ENCODE measurements around the gene KRTCAP3. TPM values are rescaled to one million over a fixed set of nuclear protein-coding genes. Genes with fewer than 3 reads are reported as not detected.

The KRTCAP3 gene
- total RNA-seq, 1 donor from 2014 or later = 7.1 TPM

- DNase-seq (ENCODE audit: low spot score) (no peak), ATAC-seq (no peak)
Measured at GRCh38 chr2:27435628-27436027, 6.6 kb upstream of the KRTCAP3 start.

- ATAC-seq (no peak), DNase-seq (ENCODE audit: low spot score) (no peak)
Measured at GRCh38 chr2:27441226-27441926, 805 bp upstream of the KRTCAP3 start.

GRCh38 chr2:27442920-27443282 lies 720 bp downstream of the KRTCAP3 start:
- ATAC-seq (peak; percentile 5), DNase-seq (ENCODE audit: low spot score) (no peak)

GRCh38 chr2:27445155-27445554 lies 3.0 kb downstream of the KRTCAP3 start:
- ATAC-seq (no peak), DNase-seq (ENCODE audit: low spot score) (no peak)

GRCh38 chr2:27445615-27446014 lies 3.4 kb downstream of the KRTCAP3 start:
- ATAC-seq = no peak
- DNase-seq (ENCODE audit: low spot score) = no peak

- DNase-seq (ENCODE audit: low spot score) (peak; percentile 61), ATAC-seq (peak; percentile 65)
Measured at GRCh38 chr2:27446057-27446456, 3.9 kb downstream of the KRTCAP3 start.

GRCh38 chr2:27448381-27448780 lies 6.2 kb downstream of the KRTCAP3 start:
- no peak for ATAC-seq
- DNase-seq (ENCODE audit: low spot score) = no peak

- DNase-seq (ENCODE audit: low spot score) = no peak
- no peak for ATAC-seq
Measured at GRCh38 chr2:27451095-27451494, 8.9 kb downstream of the KRTCAP3 start.

GRCh38 chr2:27453968-27454367 lies 11.8 kb downstream of the KRTCAP3 start:
- DNase-seq (ENCODE audit: low spot score) = no peak
- no peak for ATAC-seq

- DNase-seq (ENCODE audit: low spot score) = peak; percentile 73
Measured at GRCh38 chr2:27461118-27461517, 18.9 kb downstream of the KRTCAP3 start.

GRCh38 chr2:27464443-27464842 lies 22.3 kb downstream of the KRTCAP3 start:
- ATAC-seq (no peak), DNase-seq (ENCODE audit: low spot score) (no peak)

More at GRCh38 chr2:27461118-27461517, 18.9 kb downstream of the KRTCAP3 start:
- peak; percentile 92 for ATAC-seq

GRCh38 chr2:27471961-27472360 lies 29.8 kb downstream of the KRTCAP3 start:
- ATAC-seq (no peak), DNase-seq (ENCODE audit: low spot score) (no peak)

- DNase-seq (ENCODE audit: low spot score) (no peak), ATAC-seq (no peak)
Measured at GRCh38 chr2:27485496-27485895, 43.3 kb downstream of the KRTCAP3 start.

- ATAC-seq (no peak), DNase-seq (ENCODE audit: low spot score) (no peak)
Measured at GRCh38 chr2:27489118-27489497, 46.9 kb downstream of the KRTCAP3 start.

GRCh38 chr2:27489498-27490397 lies 47.6 kb downstream of the KRTCAP3 start, which contains the start of gene IFT172:
Gene IFT172 (minus strand): TSS chr2:27489743. CDS start chr2:27489653, 90 bp downstream.
- ATAC-seq (peak; percentile 86), DNase-seq (ENCODE audit: low spot score) (peak; percentile 100)

- ATAC-seq (no peak), DNase-seq (ENCODE audit: low spot score) (no peak)
Measured at GRCh38 chr2:27492557-27492956, 50.4 kb downstream of the KRTCAP3 start.

- no peak for ATAC-seq
Measured at GRCh38 chr2:27493948-27494283, 51.7 kb downstream of the KRTCAP3 start.

More at GRCh38 chr2:27493948-27494283, 51.7 kb downstream of the KRTCAP3 start:
- DNase-seq (ENCODE audit: low spot score) = no peak

Other genes with a start within 250 kb of the KRTCAP3 start
- gene ATRAID, start 230.3 kb upstream of the KRTCAP3 start, total RNA-seq = 31.8 TPM
- 72.6 TPM for gene SLC5A6, start 230.1 kb upstream of the KRTCAP3 start, total RNA-seq
- 14.9 TPM for gene CAD, start 225.0 kb upstream of the KRTCAP3 start, total RNA-seq
- not detected for gene SLC30A3, start 179.3 kb upstream of the KRTCAP3 start, total RNA-seq
- not detected for gene DNAJC5G, start 166.9 kb upstream of the KRTCAP3 start, total RNA-seq
- not detected for gene TRIM54, start 160.0 kb upstream of the KRTCAP3 start, total RNA-seq
- gene UCN, start 133.9 kb upstream of the KRTCAP3 start, total RNA-seq = 2.2 TPM
- gene MPV17, start 119.3 kb upstream of the KRTCAP3 start, total RNA-seq = 18.3 TPM
- 19.2 TPM for gene GTF3C2, start 85.6 kb upstream of the KRTCAP3 start, total RNA-seq
- gene EIF2B4, start 72.0 kb upstream of the KRTCAP3 start, total RNA-seq = 17.4 TPM
- 56.1 TPM for gene SNX17, start 71.8 kb upstream of the KRTCAP3 start, total RNA-seq
- gene ZNF513, start 61.6 kb upstream of the KRTCAP3 start, total RNA-seq = 10.5 TPM
- 23.3 TPM for gene PPM1G, start 32.8 kb upstream of the KRTCAP3 start, total RNA-seq
- 37.2 TPM for gene NRBP1, start 13.8 kb upstream of the KRTCAP3 start, total RNA-seq
- 7.4 TPM for gene IFT172, start 47.4 kb downstream of the KRTCAP3 start, total RNA-seq
- 61.2 TPM for gene FNDC4, start 52.8 kb downstream of the KRTCAP3 start, total RNA-seq
- 142 TPM for gene GCKR, start 54.5 kb downstream of the KRTCAP3 start, total RNA-seq
- gene ZNF512, start 140.7 kb downstream of the KRTCAP3 start, total RNA-seq = 6.7 TPM
- gene CCDC121, start 186.6 kb downstream of the KRTCAP3 start, total RNA-seq = 1.2 TPM
- 8.6 TPM for gene GPN1, start 186.7 kb downstream of the KRTCAP3 start, total RNA-seq
- gene SUPT7L, start 221.2 kb downstream of the KRTCAP3 start, total RNA-seq = 12.2 TPM
- gene SLC4A1AP, start 221.5 kb downstream of the KRTCAP3 start, total RNA-seq = 7.6 TPM